Measurements from ENCODE around the gene CDK5. TPM values are rescaled to one million over a fixed set of nuclear protein-coding genes. Genes with fewer than 3 reads are reported as not detected.

CDK5 gene
- total and polyA plus RNA-seq, 9 of the 15 experiments (the other 6 are each of a cell fraction or from before 2014, with no cell fraction given) = 3.2 to 38.0 (median 27.5) TPM

DNA sequence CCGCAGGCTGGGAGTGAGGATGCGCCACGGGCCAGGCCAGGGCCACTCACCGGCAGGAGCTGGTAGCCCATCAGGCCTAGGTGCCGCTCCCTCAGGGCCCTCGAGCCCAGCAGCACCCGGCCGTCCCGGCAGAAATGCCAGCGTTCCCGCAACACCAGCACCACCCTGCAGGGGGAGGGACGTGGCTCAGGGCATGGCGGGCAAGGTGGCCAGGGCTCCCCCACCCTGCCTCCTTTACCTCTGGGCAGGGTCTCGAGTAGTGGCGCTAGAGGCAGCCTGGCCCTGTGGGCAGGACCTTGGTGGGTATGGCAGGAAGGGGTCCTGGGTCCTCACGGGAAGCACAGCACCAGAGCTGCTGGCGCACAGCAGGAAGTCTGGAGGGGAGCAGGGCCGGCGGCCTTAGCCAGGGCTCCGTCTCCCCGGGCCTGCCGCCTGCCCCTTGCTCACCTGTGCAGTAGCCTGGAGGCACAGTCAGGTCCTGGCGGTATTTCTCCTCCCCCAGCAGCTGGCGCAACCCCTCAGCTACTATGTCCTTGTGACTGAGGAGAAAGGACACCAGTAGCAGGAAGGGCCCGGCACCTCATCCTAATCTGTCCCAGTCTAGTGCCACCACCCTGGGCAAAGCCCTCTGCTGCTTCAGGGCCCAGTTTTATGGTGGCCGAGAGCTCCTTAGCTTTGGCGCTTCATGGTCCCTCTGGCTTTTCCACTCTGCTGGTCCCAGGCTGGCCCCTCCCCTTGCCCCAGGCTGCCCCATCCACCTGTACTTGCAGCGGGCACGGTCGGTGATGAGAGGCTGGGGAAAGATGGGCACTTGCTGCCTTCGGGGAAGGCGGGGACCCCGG lies 19.4 kb upstream of the CDK5 start (continued):
- TF ChIP-seq HOXB6 (CRISPR knock-in tag; IDR thresholded peaks at IDR 0.05; ENCODE audit: borderline replicate concordance) (no peak), SIX5 (IDR thresholded peaks at IDR 0.05; ENCODE audit: borderline replicate concordance in 1 of 2, insufficient read depth in 1 of 2, low read depth in 1 of 2, low read length in 2 of 2) (no peak), ZNF589 (CRISPR knock-in tag; IDR thresholded peaks at IDR 0.05; ENCODE audit: low read depth) (no peak), PHF21A (IDR thresholded peaks at IDR 0.05; ENCODE audit: borderline replicate concordance, low read depth) (no peak), ZNF232 (CRISPR knock-in tag; IDR thresholded peaks at IDR 0.05) (no peak), ZNF133 (CRISPR knock-in tag; IDR thresholded peaks at IDR 0.05) (no peak), MAFG (tag; conservative IDR thresholded peaks at IDR 0.05) (no peak), COPS2 (conservative IDR thresholded peaks at IDR 0.05) (no peak), RBM14 (IDR thresholded peaks at IDR 0.05; ENCODE audit: borderline replicate concordance, insufficient read depth, low read depth, low read length) (0 out of 2 replicates have a peak, but pooled peaks have one; percentile 8), NONO (IDR thresholded peaks at IDR 0.05; ENCODE audit: low read depth in 2 of 2, low read length in 1 of 2) (no peak), ZNF121 (CRISPR knock-in tag; conservative IDR thresholded peaks at IDR 0.05) (no peak), ZNF347 (CRISPR knock-in tag; IDR thresholded peaks at IDR 0.05; ENCODE audit: low read depth) (no peak), CREM (IDR thresholded peaks at IDR 0.05; ENCODE audit: low read depth) (no peak), JUND (IDR thresholded peaks at IDR 0.05; ENCODE audit: borderline replicate concordance, low read depth, low read length) (no peak), JUND (tag; IDR thresholded peaks at IDR 0.05; ENCODE audit: borderline replicate concordance, low read depth, low read length) (no peak), CTBP1 (IDR thresholded peaks at IDR 0.05; ENCODE audit: borderline replicate concordance) (no peak), GTF2A2 (tag; IDR thresholded peaks at IDR 0.05) (no peak), ZBTB8A (IDR thresholded peaks at IDR 0.05; ENCODE audit: partially characterized antibody) (no peak)
- TF ChIP-seq, protein P1, sequence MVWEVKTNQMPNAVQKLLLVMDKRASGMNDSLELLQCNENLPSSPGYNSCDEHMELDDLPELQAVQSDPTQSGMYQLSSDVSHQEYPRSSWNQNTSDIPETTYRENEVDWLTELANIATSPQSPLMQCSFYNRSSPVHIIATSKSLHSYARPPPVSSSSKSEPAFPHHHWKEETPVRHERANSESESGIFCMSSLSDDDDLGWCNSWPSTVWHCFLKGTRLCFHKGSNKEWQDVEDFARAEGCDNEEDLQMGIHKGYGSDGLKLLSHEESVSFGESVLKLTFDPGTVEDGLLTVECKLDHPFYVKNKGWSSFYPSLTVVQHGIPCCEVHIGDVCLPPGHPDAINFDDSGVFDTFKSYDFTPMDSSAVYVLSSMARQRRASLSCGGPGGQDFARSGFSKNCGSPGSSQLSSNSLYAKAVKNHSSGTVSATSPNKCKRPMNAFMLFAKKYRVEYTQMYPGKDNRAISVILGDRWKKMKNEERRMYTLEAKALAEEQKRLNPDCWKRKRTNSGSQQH (CRISPR knock-in tag; IDR thresholded peaks at IDR 0.05) = 0 out of 2 replicates have a peak, but pooled peaks have one; percentile 29
- TF ChIP-seq, protein P2, sequence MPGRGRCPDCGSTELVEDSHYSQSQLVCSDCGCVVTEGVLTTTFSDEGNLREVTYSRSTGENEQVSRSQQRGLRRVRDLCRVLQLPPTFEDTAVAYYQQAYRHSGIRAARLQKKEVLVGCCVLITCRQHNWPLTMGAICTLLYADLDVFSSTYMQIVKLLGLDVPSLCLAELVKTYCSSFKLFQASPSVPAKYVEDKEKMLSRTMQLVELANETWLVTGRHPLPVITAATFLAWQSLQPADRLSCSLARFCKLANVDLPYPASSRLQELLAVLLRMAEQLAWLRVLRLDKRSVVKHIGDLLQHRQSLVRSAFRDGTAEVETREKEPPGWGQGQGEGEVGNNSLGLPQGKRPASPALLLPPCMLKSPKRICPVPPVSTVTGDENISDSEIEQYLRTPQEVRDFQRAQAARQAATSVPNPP (IDR thresholded peaks at IDR 0.05; ENCODE audit: borderline replicate concordance, insufficient read depth, insufficient read length) = no peak
- TF ChIP-seq, protein P3, sequence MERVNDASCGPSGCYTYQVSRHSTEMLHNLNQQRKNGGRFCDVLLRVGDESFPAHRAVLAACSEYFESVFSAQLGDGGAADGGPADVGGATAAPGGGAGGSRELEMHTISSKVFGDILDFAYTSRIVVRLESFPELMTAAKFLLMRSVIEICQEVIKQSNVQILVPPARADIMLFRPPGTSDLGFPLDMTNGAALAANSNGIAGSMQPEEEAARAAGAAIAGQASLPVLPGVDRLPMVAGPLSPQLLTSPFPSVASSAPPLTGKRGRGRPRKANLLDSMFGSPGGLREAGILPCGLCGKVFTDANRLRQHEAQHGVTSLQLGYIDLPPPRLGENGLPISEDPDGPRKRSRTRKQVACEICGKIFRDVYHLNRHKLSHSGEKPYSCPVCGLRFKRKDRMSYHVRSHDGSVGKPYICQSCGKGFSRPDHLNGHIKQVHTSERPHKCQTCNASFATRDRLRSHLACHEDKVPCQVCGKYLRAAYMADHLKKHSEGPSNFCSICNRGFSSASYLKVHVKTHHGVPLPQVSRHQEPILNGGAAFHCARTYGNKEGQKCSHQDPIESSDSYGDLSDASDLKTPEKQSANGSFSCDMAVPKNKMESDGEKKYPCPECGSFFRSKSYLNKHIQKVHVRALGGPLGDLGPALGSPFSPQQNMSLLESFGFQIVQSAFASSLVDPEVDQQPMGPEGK (CRISPR knock-in tag; IDR thresholded peaks at IDR 0.05; ENCODE audit: borderline replicate concordance) = no peak
- TF ChIP-seq, protein P4, sequence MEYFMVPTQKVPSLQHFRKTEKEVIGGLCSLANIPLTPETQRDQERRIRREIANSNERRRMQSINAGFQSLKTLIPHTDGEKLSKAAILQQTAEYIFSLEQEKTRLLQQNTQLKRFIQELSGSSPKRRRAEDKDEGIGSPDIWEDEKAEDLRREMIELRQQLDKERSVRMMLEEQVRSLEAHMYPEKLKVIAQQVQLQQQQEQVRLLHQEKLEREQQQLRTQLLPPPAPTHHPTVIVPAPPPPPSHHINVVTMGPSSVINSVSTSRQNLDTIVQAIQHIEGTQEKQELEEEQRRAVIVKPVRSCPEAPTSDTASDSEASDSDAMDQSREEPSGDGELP (CRISPR knock-in tag; IDR thresholded peaks at IDR 0.05; ENCODE audit: borderline replicate concordance) = peak; percentile 31; the same call in 1 of the 2 replicates

Data from K562 (cell line).